Hematopoietic multipotent progenitor cell (in vitro differentiated cells): ENCODE measurements around the gene PLD5. TPM values are rescaled to one million over a fixed set of nuclear protein-coding genes. Genes with fewer than 3 reads are reported as not detected.
"Not testable (repeated sequence)": the region's sequence is repeated elsewhere in the genome, so short reads cannot be mapped to it uniquely, and the experiment has no call there.

Source experiments
- DNase-seq, 3 donors: peaks; one replicate each; pipeline ENCODE4 v3.0.0-alpha.2; 2011 to 2015; ENCODE audit warnings: low read depth in 2 of 3, low spot score in 2 of 3
- small RNA-seq: library from RNA; depleted of rRNA; stranded (forward); fragments of <200 nt; gene quantifications from one replicate; pipeline ENCODE3, GENCODE V24; 2012
- total RNA-seq: library from RNA; depleted of rRNA; stranded (reverse); fragments of >200 nt; gene quantifications from one replicate; pipeline ENCODE4 v1.2.3, GENCODE V29; 2012

Gene PLD5
- total RNA-seq, 1 donor, result not detected

GRCh38 chr1:242086093-242086492, 438.4 kb downstream of the PLD5 start:
- no peak for DNase-seq

DNA sequence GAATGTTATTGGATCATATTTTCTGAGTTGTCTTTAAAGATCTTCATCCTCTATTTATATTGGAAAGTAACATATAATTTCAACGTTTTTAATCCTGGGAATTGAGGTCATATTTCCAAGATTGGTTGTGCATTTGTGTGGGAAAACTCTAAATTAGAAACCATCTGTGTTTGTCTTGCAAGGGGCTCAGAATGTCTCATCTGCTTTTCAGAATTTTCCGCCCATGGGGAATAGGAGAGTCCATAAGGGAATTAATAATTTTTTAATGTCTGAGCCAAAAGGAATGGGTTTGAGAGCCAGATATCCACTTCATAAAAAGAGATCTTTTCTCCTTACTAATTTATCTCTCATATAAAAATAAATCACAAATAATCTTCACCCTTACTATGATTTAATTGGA, 440.8 kb downstream of the PLD5 start:
- no peak for DNase-seq

- no peak for DNase-seq
These were observed 443.1 kb downstream of the PLD5 start for GRCh38 chr1:242081446-242081845.

DNA sequence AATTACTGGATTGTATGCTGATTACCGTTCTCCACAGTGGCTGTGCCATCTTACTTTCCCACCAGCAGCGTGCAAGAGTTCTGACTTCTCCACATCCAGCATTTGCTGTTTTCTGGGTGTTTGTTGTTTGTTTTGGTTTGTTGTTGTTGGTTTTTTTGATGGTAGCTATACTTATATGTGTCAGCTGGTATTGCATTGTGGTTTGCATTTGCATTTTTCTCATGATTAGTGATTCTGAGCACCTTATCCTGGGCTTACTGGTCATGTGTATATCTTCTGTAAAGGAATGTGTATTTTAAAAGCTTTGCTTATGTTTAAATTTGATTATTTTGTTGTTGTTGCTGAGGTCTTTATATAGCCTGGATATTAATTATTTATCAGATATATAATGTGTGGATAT, 458.7 kb downstream of the PLD5 start:
- no peak for DNase-seq

GRCh38 chr1:242062271-242062670, 462.2 kb downstream of the PLD5 start:
- no peak for DNase-seq

GRCh38 chr1:242059976-242060375, 464.5 kb downstream of the PLD5 start:
- DNase-seq, result no peak

- not testable (repeated sequence) for DNase-seq
These were observed 465.9 kb downstream of the PLD5 start for GRCh38 chr1:242058582-242058981.

GRCh38 chr1:242058181-242058580, 466.3 kb downstream of the PLD5 start:
- not testable (repeated sequence) for DNase-seq

GRCh38 chr1:242057745-242058115, 466.8 kb downstream of the PLD5 start:
- DNase-seq, result no peak

GRCh38 chr1:242056988-242057744, 467.3 kb downstream of the PLD5 start:
- DNase-seq, result no peak

DNA sequence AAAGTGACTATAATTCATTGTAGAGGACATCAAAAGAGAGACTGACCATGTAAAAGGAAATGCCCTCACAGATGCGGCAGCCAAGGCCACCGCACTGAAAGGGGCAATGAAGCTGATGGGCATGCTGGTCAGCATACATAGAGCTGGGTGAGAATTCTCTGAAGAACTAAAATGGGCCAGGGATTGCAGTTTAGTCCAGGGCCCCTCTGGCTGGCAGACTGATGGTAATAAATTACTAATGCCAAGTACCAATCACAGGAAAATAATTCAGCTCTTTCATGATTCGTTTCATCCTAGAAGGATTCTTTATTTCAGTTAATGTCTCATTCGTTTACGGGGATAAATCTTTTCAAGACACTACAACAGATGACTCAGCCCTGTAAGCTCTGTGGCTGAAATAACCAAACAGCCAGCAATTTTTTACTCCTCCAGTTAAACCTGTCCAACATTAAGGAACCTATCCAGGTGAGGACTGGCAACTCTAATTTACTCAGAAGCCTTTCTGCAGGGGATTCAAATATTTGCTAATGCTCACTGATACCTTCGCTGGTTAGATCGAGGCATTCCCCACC, 468.7 kb downstream of the PLD5 start:
- DNase-seq, result no peak

GRCh38 chr1:242043165-242043564, 481.3 kb downstream of the PLD5 start:
- no peak for DNase-seq

DNA sequence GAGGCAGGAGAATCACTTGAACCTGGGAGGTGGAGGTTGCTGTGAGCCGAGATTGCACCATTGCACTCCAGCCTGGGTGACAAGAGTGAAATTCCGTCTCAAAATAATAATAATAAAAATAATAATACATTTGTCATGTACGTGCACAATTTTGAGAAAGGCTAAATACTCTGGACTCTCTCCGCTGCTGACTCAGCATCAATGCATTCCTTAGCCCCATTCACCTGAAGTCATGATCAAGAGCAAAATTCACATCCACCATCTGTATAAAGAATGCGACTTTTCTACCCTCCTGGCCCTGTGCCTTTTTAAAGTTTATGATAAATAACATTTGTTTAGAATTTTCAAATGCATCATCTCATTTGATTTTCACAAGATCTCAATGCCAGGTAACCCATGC, 490.1 kb downstream of the PLD5 start:
- no peak for DNase-seq

- DNase-seq, result no peak
These were observed 491.1 kb downstream of the PLD5 start for GRCh38 chr1:242033447-242033846.

Small RNA genes lying within 50 kb of the gene (small RNA-seq; reads per million reads assigned to genes)
- not detected for gene AL360271.2
- not detected for gene RN7SKP12
